GM18520 (cell line): ENCODE measurements around the gene SGSH.
"Not testable (repeated sequence)": the region's sequence is repeated elsewhere in the genome, so short reads cannot be mapped to it uniquely, and the experiment has no call there.

ENCODE experiments used
- ATAC-seq: cut with Tn5 transposase; IDR thresholded peaks from one replicate; pipeline ENCODE4 v1.9.1; 2021; ENCODE audit not compliant: unreplicated experiment

Gene SGSH

GRCh38 chr17:80212511-80212910, 7.6 kb downstream of the SGSH start:
- no peak for ATAC-seq

GRCh38 chr17:80212109-80212508, 8.0 kb downstream of the SGSH start:
- ATAC-seq = no peak

- no peak for ATAC-seq
Observed at GRCh38 chr17:80210348-80211108, 9.6 kb downstream of the SGSH start.

GRCh38 chr17:80209765-80210164, 10.4 kb downstream of the SGSH start:
- ATAC-seq = no peak

- no peak for ATAC-seq
Observed at GRCh38 chr17:80208050-80208449, 12.1 kb downstream of the SGSH start.

GRCh38 chr17:80205811-80206210, 14.3 kb downstream of the SGSH start:
- no peak for ATAC-seq

GRCh38 chr17:80204626-80205468, 15.3 kb downstream of the SGSH start:
- ATAC-seq = no peak

- no peak for ATAC-seq
Observed at GRCh38 chr17:80203471-80203963, 16.6 kb downstream of the SGSH start.

- no peak for ATAC-seq
Observed at GRCh38 chr17:80202197-80202596, 17.9 kb downstream of the SGSH start.

GRCh38 chr17:80201446-80201845, 18.7 kb downstream of the SGSH start:
- no peak for ATAC-seq

- not testable (repeated sequence) for ATAC-seq
Observed at GRCh38 chr17:80199295-80199694, 20.8 kb downstream of the SGSH start.

GRCh38 chr17:80198144-80198661, 21.9 kb downstream of the SGSH start:
- no peak for ATAC-seq

- ATAC-seq = no peak
Observed at GRCh38 chr17:80196652-80197051, 23.5 kb downstream of the SGSH start.

- ATAC-seq = no peak
Observed at GRCh38 chr17:80195671-80196529, 24.2 kb downstream of the SGSH start.

GRCh38 chr17:80195141-80195540, 25.0 kb downstream of the SGSH start:
- ATAC-seq = no peak

- no peak for ATAC-seq
Observed at GRCh38 chr17:80191865-80192661, 28.1 kb downstream of the SGSH start.

GRCh38 chr17:80191192-80191591, 28.9 kb downstream of the SGSH start:
- no peak for ATAC-seq

GRCh38 chr17:80190716-80191115, 29.4 kb downstream of the SGSH start:
- ATAC-seq = no peak

GRCh38 chr17:80189611-80190010, 30.5 kb downstream of the SGSH start:
- no peak for ATAC-seq

- no peak for ATAC-seq
Observed at GRCh38 chr17:80187515-80187941, 32.6 kb downstream of the SGSH start.
